B cell (primary cell): ENCODE data around the gene PNLIP. TPM values are rescaled to one million over a fixed set of nuclear protein-coding genes. Genes with fewer than 3 reads are reported as not detected.

Experiments
- ATAC-seq: fragments of 200-7000 bp; cut with Tn5 transposase; one replicate; pipeline ENCODE4 v1.10.0; 2021; ENCODE audit warnings: low read depth, mild to moderate bottlenecking, moderate number of reproducible peaks, moderate library complexity
- CTCF ChIA-PET: fragments of 350-600 bp; sonication (Branson Sonifier 250); formaldehyde crosslinking; loops from one replicate; lab custom pipeline; 2021; ENCODE audit warnings: antibody characterized with exemption, inconsistent platforms; lab: Charles Lee
- POLR2A ChIA-PET: fragments of 350-600 bp; sonication (Branson Sonifier 250); formaldehyde crosslinking; loops from one replicate; lab custom pipeline; 2021; ENCODE audit warnings: antibody characterized with exemption; lab: Charles Lee
- DNase-seq: peaks from one replicate; pipeline ENCODE4 v3.0.0; 2013
- H2AFZ ChIP-seq: 2 replicates; pipeline ENCODE4 v1.6.1; 2012; ENCODE audit warnings: mild to moderate bottlenecking, low read depth, low read length; ENCODE audit not compliant: insufficient read depth, poor library complexity, severe bottlenecking
- H3K27ac ChIP-seq, 2 donors: 1 replicate in 1 of 2; 2 replicates in 1 of 2; pipeline ENCODE4 v1.5.1; 2012 to 2013; ENCODE audit warnings: low read length in 2 of 2, mild to moderate bottlenecking in 2 of 2, moderate library complexity in 1 of 2
- H3K27me3 ChIP-seq, 4 experiments: fragments of 200-600 bp in 1 of 4; sonication (generic) in 1 of 4; replicated peaks in 1 of 4; 1 replicate in 2 of 4; 2 replicates in 2 of 4; pipeline versions ENCODE4 v1.6.1 to v1.7.0; 2013 to 2016; ENCODE audit warnings: low read length in 3 of 4, mild to moderate bottlenecking in 2 of 4, mixed read lengths in 1 of 4, moderate library complexity in 1 of 4; ENCODE audit not compliant: insufficient read depth in 4 of 4, control insufficient read depth in 3 of 4; ENCODE audit errors: control extremely low read depth in 1 of 4
- H3K36me3 ChIP-seq, 2 experiments: replicated peaks in 1 of 2; 1 replicate in 1 of 2; 2 replicates in 1 of 2; pipeline versions ENCODE4 v1.6.1 to v1.7.1; 2013; ENCODE audit warnings: low read length in 1 of 2; ENCODE audit not compliant: insufficient read depth in 2 of 2, control insufficient read depth in 1 of 2; ENCODE audit errors: control extremely low read depth in 1 of 2, extremely low read depth in 1 of 2
- H3K4me1 ChIP-seq, 2 donors: fragments of 200-600 bp in 1 of 2; sonication (generic) in 1 of 2; 1 replicate in 1 of 2; 2 replicates in 1 of 2; pipeline versions ENCODE4 v1.5.1 to v1.6.1; 2013 to 2017; ENCODE audit warnings: low read length in 2 of 2; ENCODE audit not compliant: control insufficient read depth in 2 of 2, insufficient read depth in 2 of 2
- H3K4me2 ChIP-seq: replicated peaks from 2 replicates; pipeline ENCODE3; 2012; ENCODE audit warnings: mild to moderate bottlenecking, low read depth, low read length; ENCODE audit not compliant: poor library complexity, severe bottlenecking
- H3K4me3 ChIP-seq, 5 experiments: fragments of 200-600 bp in 1 of 5; sonication (generic) in 1 of 5; 1 replicate in 3 of 5; 2 replicates in 2 of 5; pipeline versions ENCODE4 v1.5.1 to v1.7.0; 2011 to 2016; ENCODE audit warnings: low read length in 4 of 5, mild to moderate bottlenecking in 4 of 5, low read depth in 2 of 5, control low read depth in 1 of 5, moderate library complexity in 1 of 5; ENCODE audit not compliant: insufficient read depth in 1 of 5; ENCODE audit errors: control extremely low read depth in 1 of 5, extremely low read depth in 1 of 5
- H3K79me2 ChIP-seq: fragments of 200-600 bp; sonication (generic); one replicate; pipeline ENCODE4 v1.6.0; 2016; ENCODE audit warnings: low read length; ENCODE audit not compliant: control insufficient read depth, insufficient read depth
- H3K9ac ChIP-seq: fragments of 200-600 bp; sonication (generic); 2 replicates; pipeline ENCODE4 v1.6.1; 2017; ENCODE audit warnings: mild to moderate bottlenecking, low read length, moderate library complexity
- H3K9me3 ChIP-seq, 3 donors: one replicate each; pipeline versions ENCODE4 v1.6.1 to v1.7.1; 2013; ENCODE audit warnings: low read length in 2 of 3; ENCODE audit not compliant: control insufficient read depth in 2 of 3, insufficient read depth in 1 of 3; ENCODE audit errors: control extremely low read depth in 1 of 3
- H4K20me1 ChIP-seq: 2 replicates; pipeline ENCODE4 v1.6.0; 2012; ENCODE audit warnings: mild to moderate bottlenecking, low read length; ENCODE audit not compliant: insufficient read depth, control insufficient read depth, poor library complexity, severe bottlenecking
- H3K27ac Mint-ChIP-seq: one replicate; pipeline ENCODE4 v1.8.0; 2021; ENCODE audit warnings: mixed read lengths
- H3K27me3 Mint-ChIP-seq: one replicate; pipeline ENCODE4 v1.8.0; 2021; ENCODE audit warnings: mixed read lengths
- H3K4me1 Mint-ChIP-seq: one replicate; pipeline ENCODE4 v1.8.0; 2021; ENCODE audit warnings: mixed read lengths
- H3K4me3 Mint-ChIP-seq: one replicate; pipeline ENCODE4 v1.8.0; 2021; ENCODE audit warnings: mixed read lengths
- H3K9me3 Mint-ChIP-seq: one replicate; pipeline ENCODE4 v1.8.0; 2022; ENCODE audit warnings: mixed read lengths; ENCODE audit not compliant: insufficient read depth
- EZH2 ChIP-seq: IDR thresholded peaks from 2 replicates; pipeline ENCODE4 v1.6.1; 2012; ENCODE audit warnings: borderline replicate concordance, low read depth, mild to moderate bottlenecking, moderate library complexity, low read length; ENCODE audit not compliant: insufficient read depth, poor library complexity, severe bottlenecking
- WGBS: methylation state at CpG from one replicate; pipeline ENCODE4 v1.1.5; 2013; ENCODE audit warnings: missing lambda C conversion rate; ENCODE audit not compliant: insufficient coverage; 5-methylcytosine and 5-hydroxymethylcytosine counted together
- intact Hi-C: fragments of 100-400 bp; cut with micrococcal nuclease; formaldehyde crosslinking; loops from one replicate; pipeline ENCODE4 v1.10.0; 2022
- polyA plus RNA-seq: library from polyadenylated mRNA; depleted of rRNA; stranded (reverse); fragments of >200 nt; gene quantifications from 2 replicates; pipeline ENCODE4 v1.2.3, GENCODE V29; 2012
- total RNA-seq, 2 donors: library from RNA; stranded (reverse); fragments of 120-200 nt in 1 of 2; gene quantifications; 1 replicate in 1 of 2; 2 replicates in 1 of 2; pipeline versions ENCODE4 v1.2.3 to v1.2.4, GENCODE V29; 2013 to 2022
- TF ChIP-seq, protein P1 (sequence below): fragments of 200-600 bp; IDR thresholded peaks from one replicate; pipeline ENCODE4 v1.8.0; 2022; ENCODE audit warnings: antibody characterized with exemption, mild to moderate bottlenecking

PNLIP gene
- total and polyA plus RNA-seq, 2 donors (not counting 1 experiment from before 2014, with no cell fraction given): not detected

DNA sequence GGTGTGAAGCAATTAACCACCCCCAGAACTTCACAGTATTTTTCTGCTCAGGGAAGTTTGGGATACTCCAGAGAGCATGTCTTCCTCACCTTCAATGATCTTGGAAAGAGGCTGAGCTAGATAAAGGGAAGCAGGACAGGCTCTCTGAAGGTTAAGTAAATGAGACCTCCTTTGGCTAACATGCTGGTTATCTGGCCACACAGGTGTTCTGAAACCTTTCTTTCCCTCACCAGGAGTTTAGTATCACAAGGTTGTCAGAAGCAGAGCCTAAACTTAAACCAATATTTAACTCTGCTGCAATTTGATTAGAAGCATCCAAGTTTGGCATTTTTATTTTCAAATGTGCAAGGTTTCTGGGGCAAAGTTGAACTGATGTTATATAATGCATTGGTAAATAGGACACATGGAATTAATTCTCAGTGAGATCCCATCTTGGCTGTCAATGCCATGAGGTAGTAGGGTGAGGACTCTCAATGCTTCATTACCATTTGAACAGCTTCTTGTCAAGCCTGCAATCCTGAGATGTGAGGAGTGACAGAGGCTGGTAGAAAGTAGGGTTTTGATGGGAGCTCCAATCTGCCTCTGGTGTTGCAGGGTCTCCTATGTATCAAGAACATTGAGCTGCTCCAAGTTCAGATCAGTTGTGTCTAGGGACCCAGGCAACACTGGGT lies 3.6 kb upstream of the PNLIP start:
- POLR2A ChIA-PET: no interaction called here
- Histone ChIP-seq H3K9ac (no peak overlapping the region), H3K4me1 (no peaks in the 10 kb centered on the region), H3K4me2 (no peak overlapping the region), H3K9me3 (no peaks in the 10 kb centered on the region), H4K20me1 (no peaks in the 10 kb centered on the region), H3K4me3 (no peak overlapping the region), H3K27ac (no peak overlapping the region), H3K27me3 (no peaks in the 10 kb centered on the region), H2AFZ (no peak overlapping the region), H3K79me2 (no peaks in the 10 kb centered on the region), H3K36me3 (no peaks in the 10 kb centered on the region)
- no peak for DNase-seq
- Mint-ChIP-seq H3K27me3 (no peaks in the 10 kb centered on the region), H3K4me3 (no peak overlapping the region), H3K9me3 (peaks cover 3% of the 10 kb centered on the region), H3K27ac (no peak overlapping the region), H3K4me1 (no peaks in the 10 kb centered on the region)
- TF ChIP-seq, protein P1, sequence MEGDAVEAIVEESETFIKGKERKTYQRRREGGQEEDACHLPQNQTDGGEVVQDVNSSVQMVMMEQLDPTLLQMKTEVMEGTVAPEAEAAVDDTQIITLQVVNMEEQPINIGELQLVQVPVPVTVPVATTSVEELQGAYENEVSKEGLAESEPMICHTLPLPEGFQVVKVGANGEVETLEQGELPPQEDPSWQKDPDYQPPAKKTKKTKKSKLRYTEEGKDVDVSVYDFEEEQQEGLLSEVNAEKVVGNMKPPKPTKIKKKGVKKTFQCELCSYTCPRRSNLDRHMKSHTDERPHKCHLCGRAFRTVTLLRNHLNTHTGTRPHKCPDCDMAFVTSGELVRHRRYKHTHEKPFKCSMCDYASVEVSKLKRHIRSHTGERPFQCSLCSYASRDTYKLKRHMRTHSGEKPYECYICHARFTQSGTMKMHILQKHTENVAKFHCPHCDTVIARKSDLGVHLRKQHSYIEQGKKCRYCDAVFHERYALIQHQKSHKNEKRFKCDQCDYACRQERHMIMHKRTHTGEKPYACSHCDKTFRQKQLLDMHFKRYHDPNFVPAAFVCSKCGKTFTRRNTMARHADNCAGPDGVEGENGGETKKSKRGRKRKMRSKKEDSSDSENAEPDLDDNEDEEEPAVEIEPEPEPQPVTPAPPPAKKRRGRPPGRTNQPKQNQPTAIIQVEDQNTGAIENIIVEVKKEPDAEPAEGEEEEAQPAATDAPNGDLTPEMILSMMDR: no peak
- no peak for TF ChIP-seq EZH2
- intact Hi-C loops: no loop called here
- no peak for ATAC-seq
- CTCF ChIA-PET: no interaction called here

DNA sequence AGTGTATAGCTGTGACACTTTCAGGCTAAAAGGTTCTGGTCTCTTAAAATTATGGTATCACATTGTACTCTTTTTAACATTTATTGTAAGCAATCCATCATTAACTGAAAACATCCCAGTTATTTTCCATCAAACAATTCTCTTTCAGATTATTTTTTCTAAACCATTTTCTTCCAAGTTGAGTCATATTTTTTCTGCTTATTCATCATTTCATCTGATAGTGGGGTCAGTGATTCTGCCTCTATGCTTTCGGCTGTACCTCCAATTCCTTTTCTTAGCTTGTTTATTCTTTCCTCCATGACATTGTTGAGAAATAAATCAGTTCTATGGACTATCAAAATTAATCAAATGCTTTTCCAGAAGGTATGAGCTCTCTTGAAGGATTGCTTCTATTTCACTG lies 609 bp upstream of the PNLIP start:
- no peak overlapping the region for H3K27ac Mint-ChIP-seq
- no peak overlapping the region for H3K4me3 Mint-ChIP-seq
- H2AFZ ChIP-seq: no peak overlapping the region
- no peaks in the 10 kb centered on the region for H4K20me1 ChIP-seq
- ChIA-PET CTCF (no interaction called here), POLR2A (no interaction called here)
- H3K4me1 Mint-ChIP-seq: no peaks in the 10 kb centered on the region
- TF ChIP-seq, protein P1: no peak
- no peak for TF ChIP-seq EZH2
- H3K27me3 Mint-ChIP-seq: no peaks in the 10 kb centered on the region
- H3K9me3 ChIP-seq: no peaks in the 10 kb centered on the region
- H3K4me2 ChIP-seq: no peak overlapping the region
- no peak overlapping the region for H3K4me3 ChIP-seq
- H3K27me3 ChIP-seq: no peaks in the 10 kb centered on the region
- H3K9me3 Mint-ChIP-seq: no peaks in the 10 kb centered on the region
- DNase-seq: no peak
- no peaks in the 10 kb centered on the region for H3K4me1 ChIP-seq
- no peak for ATAC-seq
- H3K9ac ChIP-seq: no peak overlapping the region
- no peaks in the 10 kb centered on the region for H3K36me3 ChIP-seq
- H3K27ac ChIP-seq: no peak overlapping the region
- no CpG with 5 or more reads among the region's 1 CpG for WGBS
- no peaks in the 10 kb centered on the region for H3K79me2 ChIP-seq
- intact Hi-C loops: no loop called here
